Stomach (tissue), 4 donors: Measurements from ENCODE around the gene ZC3H14.
"Not testable (repeated sequence)": the region's sequence is repeated elsewhere in the genome, so short reads cannot be mapped to it uniquely, and the experiment has no call there.

ENCODE experiments used
- CTCF ChIP-seq, 7 experiments: fragments of 450-650 bp in 4 of 7; fragments of 200-600 bp in 3 of 7; sonication (generic) in 3 of 7; IDR thresholded peaks; one replicate each; pipeline ENCODE4 v1.5.1; 2016 to 2019; ENCODE audit warnings: antibody characterized with exemption in 7 of 7, control low read depth in 2 of 7, mild to moderate bottlenecking in 1 of 7
- POLR2AphosphoS5 ChIP-seq, 3 donors: sonication (generic); formaldehyde crosslinking; IDR thresholded peaks; one replicate each; pipeline ENCODE4 v1.6.1; 2016; ENCODE audit warnings: antibody characterized with exemption in 3 of 3

- not testable (repeated sequence) for TF ChIP-seq POLR2AphosphoS5, CTCF (IDR thresholded peaks at IDR 0.05)
Observed at GRCh38 chr14:88529889-88530288, 32.9 kb upstream of the ZC3H14 start.
